C4-2B (cell line): ENCODE measurements around the gene AKAP11.

Experiments
- ZFX ChIP-seq: fragments of 450-650 bp; IDR thresholded peaks from 2 replicates; pipeline ENCODE4 v1.6.1; 2017
- TF ChIP-seq, protein P1 (sequence below): fragments of 450-650 bp; conservative IDR thresholded peaks from 2 replicates; pipeline ENCODE4 v1.5.1; 2017; ENCODE audit warnings: mild to moderate bottlenecking

DNA sequence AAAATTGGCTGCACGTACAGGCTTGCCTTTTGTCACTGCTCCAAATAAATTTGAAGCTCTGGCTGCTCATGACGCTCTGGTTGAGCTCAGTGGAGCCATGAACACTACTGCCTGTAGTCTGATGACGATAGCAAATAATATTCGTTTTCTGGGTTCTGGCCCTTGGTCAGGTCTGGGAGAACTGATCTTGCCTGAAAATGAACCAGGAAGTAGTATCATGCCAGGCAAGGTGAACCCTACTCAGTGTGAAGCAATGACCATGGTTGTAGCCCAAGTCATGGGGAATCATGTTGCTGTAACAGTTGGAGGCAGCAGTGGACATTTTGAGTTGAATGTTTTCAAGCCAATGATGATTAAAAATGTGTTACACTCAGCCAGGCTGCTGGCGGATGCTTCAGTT, 16.1 kb upstream of the AKAP11 start:
- TF ChIP-seq, protein P1, sequence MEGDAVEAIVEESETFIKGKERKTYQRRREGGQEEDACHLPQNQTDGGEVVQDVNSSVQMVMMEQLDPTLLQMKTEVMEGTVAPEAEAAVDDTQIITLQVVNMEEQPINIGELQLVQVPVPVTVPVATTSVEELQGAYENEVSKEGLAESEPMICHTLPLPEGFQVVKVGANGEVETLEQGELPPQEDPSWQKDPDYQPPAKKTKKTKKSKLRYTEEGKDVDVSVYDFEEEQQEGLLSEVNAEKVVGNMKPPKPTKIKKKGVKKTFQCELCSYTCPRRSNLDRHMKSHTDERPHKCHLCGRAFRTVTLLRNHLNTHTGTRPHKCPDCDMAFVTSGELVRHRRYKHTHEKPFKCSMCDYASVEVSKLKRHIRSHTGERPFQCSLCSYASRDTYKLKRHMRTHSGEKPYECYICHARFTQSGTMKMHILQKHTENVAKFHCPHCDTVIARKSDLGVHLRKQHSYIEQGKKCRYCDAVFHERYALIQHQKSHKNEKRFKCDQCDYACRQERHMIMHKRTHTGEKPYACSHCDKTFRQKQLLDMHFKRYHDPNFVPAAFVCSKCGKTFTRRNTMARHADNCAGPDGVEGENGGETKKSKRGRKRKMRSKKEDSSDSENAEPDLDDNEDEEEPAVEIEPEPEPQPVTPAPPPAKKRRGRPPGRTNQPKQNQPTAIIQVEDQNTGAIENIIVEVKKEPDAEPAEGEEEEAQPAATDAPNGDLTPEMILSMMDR, result no peak
- TF ChIP-seq ZFX, result no peak
